Urothelium cell line (cell line): ENCODE results near the gene DNM3.
"Not testable (repeated sequence)": the region's sequence is repeated elsewhere in the genome, so short reads cannot be mapped to it uniquely, and the experiment has no call there.

Source experiments
- DNase-seq: peaks from one replicate; pipeline ENCODE4 v3.0.0; 2011; ENCODE audit warnings: low spot score, mixed read lengths
- FAIRE-seq: peaks from 2 replicates; lab custom pipeline; 2011; peaks lifted over from hg19 to GRCh38; lab: Jason Lieb, UNC

DNM3 gene

DNA sequence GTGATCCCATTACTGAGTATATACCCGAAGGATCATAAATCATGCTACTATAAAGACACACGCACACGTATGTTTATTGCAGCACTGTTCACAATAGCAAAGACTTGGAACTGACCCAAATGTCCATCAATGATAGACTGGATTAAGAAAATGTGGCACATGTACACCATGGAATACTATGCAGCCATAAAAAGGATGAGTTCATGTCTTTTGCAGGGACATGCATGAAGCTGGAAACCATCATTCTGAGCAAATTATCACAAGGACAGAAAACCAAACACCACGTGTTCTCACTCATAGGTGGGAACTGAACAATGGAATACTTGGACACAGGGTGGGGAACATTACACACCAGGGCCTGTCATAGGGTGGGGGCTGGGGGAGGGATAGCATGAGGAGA, 466.2 kb downstream of the DNM3 start:
- not testable (repeated sequence) for FAIRE-seq, DNase-seq

DNA sequence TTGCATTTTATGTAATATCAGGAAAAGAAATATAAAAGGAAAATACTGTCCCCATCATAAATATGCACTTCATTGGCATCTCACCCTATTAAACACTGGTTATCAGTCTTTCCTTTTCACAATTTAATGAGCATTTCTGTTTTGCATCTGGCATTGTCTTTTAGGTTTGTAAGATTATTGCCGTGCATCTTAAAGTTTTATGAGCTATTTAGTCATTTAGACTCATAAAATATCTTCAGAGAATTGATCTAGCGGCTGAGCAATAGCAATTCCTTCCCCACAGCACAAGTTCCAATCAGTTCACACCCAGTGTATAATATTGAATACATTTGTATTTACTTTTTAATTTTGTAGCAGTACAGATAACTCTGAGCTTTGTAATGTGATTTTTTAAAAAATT, 466.8 kb downstream of the DNM3 start:
- FAIRE-seq (no peak), DNase-seq (no peak)

DNA sequence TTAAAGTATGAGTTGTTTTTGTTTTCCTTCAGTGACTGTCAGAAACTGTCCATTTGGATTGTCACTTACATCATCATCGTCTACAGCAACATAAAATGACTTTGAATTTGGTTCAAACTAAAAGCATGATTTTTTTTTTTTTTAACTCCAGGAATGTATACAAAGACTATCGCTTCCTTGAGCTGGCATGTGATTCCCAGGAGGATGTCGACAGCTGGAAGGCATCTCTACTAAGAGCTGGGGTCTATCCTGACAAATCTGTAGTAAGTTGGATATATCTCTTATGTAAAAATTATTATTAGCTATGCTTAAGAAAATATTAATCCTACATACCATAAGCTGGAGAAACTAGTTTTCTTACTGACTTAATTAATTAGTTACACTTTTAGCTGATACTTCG, 467.3 kb downstream of the DNM3 start:
- FAIRE-seq (no peak), DNase-seq (no peak)

DNA sequence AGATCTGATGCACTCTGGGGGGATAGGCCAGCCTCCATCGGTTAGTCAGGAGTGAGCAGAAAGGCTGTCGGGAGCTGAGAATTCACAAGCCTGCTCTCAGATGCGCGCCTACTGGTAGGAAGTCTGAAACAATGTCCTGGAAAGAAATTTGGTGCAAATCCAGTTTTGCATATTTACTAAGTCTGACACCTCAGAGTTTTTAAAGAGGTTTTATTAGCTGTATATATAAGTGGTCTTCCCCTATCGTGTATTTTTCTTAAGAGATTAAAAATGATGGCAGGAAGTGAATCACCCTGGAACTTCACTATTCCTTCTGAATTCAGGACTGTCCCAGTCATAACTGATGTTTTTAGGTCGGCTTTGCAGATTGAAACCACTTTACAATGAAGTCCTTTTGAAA, 479.4 kb downstream of the DNM3 start:
- DNase-seq (peak; percentile 34), FAIRE-seq (no peak)

DNA sequence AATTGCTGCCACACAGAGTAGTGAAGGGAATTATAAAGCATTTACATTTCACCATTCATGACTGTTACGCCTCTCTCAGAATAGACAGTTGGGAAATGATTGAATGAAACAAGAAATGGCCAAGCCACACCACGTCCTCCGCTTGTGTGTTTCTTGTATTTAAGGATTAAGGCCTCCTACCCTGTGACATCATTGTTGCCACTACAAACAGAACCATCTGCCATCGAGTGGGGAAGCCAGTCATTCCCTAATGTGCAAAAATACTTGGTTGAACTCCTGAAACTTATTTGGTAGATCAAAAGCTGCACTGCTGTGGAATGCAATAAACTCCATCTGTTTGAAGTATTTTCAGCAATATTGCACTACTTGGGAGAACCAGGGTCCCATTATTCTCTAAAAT, 480.2 kb downstream of the DNM3 start:
- peak; percentile 16 for DNase-seq
- FAIRE-seq = no peak

DNA sequence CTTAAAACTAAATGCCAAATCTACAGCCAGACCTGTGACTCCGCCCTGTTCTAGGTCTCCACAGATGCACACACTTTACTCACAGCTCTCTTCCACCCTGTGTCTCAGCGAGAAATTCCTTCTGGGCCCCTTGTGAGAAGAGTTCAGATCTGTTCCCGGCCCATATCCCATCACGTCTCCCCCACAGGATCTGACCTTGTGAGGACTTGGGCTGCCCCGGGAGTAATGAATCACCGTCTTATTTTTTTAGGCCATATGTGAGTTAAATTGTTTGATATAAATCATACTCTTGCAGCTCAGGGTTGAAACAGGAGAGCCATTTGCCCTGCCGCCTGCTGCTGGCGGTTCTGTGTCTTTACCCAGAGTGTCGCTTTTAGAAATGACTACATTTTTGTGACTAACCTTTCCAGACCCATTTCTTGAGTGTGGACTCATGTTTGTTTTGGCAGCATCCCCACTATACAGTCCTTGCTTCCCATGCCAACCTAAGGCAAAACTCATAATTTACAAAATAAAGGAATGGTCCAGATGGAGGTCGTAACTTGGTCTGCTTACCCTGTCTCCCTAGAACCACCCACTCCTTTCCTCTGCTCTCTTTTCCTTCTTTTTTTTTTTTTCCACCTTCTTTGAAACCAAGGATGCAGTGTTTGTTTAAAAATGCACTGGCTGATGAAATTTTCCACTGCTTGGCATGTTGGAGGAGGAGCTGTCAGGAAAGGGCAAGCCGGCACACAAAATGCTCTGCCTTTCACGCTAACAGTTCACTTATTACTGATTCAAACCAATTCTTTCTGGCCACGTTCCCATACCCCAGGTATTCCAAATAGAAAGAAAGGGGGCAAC, 481.1 kb downstream of the DNM3 start:
- FAIRE-seq (no peak), DNase-seq (peak; percentile 58)

DNA sequence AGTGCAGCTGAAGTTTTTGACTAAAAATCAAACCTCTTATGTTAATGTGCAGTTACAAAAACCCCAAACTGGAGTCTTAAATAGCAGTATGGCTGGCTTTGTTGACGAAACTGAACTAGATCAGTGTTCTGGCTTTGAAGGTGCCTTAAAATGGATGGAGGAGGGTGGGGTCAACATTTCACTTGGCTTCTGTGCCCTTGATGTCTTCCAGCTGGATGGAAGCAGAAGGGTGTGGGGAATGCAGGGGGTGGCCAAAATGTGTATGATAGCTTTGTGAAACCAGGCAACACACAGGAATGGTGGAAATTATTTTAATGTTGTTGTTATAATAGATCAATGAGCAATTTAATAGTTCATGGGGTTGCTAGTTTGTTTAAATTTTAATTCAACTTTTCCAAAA, 482.4 kb downstream of the DNM3 start:
- DNase-seq (no peak), FAIRE-seq (no peak)

DNA sequence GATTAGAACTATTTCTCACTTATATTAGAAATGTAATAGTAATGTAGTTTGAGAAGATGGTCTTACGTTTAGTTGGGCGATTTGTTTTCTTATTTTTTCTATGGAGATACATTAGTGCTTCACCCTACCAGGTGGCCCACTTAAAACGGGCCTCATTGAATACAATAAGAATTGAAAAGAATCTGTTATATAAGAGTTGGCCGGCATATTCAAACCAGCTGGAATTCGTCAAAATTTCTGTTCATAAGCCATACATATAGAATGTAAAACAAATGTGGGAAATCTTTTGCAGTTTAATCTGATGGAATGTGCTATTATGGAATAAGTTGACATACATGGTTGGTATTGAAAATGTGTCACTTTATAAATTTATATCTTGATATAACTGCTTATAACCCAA, 482.8 kb downstream of the DNM3 start:
- no peak for FAIRE-seq

DNA sequence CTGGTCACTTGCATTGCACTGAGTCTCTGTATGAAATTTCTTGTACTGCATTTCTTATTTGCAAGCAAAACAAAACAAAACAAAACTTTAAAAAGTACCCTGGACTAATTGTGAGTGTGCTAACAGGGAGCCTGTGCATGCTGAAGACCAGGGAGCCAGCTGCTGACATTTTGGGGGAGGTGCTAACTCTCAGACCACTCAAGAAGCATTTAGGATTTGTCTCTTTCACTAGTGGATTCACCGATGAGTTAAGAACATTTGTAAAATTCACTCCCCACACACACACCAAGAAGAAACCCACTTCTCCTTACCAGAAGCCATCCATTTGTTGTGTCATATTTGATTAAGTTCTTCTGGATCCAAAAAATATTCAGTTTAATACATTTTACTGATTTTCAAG, 483.5 kb downstream of the DNM3 start:
- DNase-seq = no peak
- no peak for FAIRE-seq

More for the DNA sequence above, 482.8 kb downstream of the DNM3 start:
- DNase-seq = no peak

DNA sequence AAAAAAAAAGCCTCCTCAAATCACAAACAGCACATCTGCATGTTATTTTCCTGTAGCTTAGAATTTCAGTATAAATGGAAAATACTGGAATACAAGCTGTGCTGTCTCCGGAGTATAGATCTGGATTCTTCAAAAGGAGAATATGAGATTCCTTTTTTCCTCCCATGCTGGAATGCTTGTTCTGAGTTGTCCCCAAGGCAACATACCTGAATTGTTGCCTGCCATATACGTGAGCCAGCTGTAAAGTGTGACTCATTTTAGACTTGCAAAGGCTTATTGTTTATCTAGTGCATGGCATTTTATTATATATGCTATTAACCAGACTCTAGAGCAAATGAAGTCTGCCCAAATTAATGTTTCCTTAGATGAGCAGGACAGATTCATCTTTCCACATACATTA, 484.2 kb downstream of the DNM3 start:
- FAIRE-seq (no peak), DNase-seq (peak; percentile 25)

DNA sequence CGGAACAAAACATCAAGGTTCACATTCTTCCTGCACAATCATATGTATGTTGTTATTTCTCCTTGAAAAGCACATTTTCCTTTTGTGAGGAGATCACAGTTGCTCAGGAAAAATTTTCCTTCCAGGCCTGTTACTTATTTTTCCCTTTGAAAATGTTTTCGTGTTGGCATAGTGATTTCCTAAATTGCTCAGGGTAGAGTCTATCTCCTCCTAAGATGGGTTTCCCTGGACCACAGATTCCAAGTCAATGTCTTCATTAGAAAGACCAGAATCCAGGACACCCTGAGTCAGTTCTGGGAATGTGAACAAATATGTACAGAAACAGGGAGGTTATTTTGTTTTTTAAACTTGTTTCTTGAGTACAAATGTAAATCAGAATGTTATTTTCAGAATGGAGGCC, 484.8 kb downstream of the DNM3 start:
- DNase-seq (no peak), FAIRE-seq (no peak)

DNA sequence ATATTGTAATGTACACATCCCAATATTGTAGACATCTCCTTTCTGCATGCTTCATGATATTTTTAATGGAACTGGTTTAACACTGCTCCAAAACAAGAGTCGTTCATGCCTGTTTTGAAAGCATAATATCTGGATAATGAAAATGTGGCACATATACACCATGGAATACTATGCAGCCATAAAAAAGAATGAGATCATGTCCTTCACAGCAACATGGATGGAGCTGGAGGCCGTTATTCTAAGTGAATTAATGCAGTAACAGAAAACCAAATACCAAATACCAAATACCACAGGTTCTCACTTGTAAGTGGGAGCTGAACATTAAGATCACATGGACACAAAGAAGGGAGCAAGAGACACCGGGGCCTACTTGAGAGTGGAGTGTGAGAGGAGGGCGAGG, 487.0 kb downstream of the DNM3 start:
- FAIRE-seq (no peak), DNase-seq (no peak)

DNA sequence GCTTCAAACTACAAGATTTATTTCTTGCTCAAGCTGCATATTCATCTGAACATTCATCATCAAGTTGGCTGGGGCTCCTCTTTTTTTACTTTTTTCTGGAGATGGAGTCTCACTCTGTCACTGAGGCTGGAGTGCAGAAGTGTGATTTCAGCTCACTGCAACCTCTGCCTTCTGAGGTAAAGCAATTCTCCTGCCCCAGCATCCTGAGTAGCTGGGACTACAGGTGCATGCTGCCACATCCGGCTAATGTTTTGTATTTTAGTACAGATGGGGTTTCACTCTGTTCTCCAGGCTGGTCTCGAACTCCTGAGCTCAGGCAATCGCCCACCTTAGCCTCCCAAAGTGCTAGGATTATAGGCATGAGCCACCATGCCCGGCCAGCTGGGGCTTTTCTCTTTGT, 490.9 kb downstream of the DNM3 start:
- DNase-seq (no peak), FAIRE-seq (no peak)

DNA sequence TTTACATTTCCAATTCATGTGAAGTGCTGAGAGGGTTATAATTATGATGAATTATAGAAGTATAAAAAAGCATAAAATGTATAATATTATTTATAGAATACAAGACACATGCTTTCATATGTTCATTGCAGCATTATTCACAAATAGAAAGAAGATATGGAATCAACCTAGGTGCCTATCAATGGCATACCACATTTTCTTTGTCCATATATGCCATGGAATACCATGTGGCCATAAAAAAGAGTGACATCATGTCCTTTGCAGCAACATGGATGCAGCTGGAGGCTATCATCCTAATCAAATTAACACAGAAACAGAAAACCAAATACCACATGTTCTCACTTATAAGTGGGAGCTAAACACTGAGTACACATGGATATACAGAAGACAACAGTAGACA, 494.1 kb downstream of the DNM3 start:
- no peak for FAIRE-seq
- no peak for DNase-seq

DNA sequence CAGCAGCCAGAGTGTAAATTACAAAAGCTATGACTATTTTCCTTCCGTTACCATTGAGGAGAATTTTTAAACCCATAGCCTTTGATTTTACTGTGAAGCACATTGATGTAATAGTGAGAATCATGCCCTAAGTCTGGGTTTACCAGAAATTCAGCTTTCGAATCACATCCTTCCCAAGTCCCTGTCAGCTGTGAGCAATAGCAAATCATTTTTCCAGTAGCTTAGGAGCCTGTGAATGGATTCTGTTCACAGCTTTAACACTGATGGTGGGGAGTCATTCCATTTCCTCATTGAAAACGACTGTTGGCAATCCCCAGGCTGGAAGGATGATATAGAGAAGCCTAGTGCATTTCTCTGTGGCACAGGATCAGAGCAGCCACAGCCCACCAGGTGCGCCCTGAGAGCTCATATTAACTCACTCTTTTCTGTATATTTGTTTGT, 497.0 kb downstream of the DNM3 start:
- DNase-seq (no peak), FAIRE-seq (no peak)

DNA sequence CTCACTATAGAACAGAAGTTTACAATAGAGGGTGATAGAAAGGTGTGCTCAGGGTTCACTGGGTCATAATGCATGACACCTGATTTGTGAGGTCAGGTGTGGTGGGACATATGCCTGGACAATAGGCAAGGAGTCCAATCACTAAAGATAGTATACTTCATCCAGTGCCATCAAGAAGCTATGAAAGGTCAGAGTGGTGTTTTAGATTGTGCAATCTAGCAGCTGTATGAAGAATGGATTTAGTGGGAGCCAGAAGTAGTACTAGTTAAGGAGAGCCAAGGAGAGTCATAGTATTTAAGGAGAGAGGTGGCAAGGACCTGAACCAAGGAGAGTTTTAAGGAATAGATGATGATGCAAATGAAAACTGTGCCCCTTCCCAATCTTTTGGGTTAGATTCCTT, 498.5 kb downstream of the DNM3 start:
- DNase-seq (no peak), FAIRE-seq (no peak)

DNA sequence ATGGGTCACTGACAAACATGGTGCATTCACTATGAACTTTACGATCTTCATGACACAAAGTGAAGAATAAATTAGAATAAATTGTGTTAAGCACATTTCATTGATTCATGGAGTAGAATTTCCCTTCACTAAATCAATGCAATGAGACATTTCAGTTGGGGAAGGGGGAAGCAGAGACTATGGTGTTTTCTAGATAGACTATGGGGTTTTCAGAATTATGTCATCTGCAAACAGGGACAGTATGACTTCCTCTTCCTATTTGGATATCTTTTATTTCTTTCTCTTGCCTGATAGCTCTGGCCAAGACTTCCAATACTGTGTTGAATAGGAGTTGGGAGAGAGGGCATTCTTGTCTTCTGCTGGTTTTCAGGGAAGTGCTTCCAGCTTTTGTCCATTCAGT, 499.2 kb downstream of the DNM3 start:
- FAIRE-seq (no peak), DNase-seq (no peak)

DNA sequence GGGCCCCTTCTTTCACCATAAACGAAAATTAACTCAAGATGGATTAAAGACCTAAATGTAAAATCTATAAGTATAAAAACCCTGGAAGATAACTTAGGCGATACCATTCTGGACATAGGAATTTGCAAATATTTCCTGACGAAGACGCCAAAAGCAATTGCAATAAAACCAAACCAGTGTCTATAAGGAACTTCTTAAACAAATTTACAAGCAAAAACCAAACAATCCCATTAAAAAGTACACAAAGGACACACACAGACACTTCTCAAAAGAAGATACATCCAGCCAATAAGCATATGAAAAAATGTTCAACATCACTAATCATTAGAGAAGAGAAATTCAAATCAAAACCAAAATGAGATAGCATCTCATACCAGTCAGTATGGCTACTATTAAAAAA, 500.4 kb downstream of the DNM3 start:
- DNase-seq (no peak), FAIRE-seq (no peak)

DNA sequence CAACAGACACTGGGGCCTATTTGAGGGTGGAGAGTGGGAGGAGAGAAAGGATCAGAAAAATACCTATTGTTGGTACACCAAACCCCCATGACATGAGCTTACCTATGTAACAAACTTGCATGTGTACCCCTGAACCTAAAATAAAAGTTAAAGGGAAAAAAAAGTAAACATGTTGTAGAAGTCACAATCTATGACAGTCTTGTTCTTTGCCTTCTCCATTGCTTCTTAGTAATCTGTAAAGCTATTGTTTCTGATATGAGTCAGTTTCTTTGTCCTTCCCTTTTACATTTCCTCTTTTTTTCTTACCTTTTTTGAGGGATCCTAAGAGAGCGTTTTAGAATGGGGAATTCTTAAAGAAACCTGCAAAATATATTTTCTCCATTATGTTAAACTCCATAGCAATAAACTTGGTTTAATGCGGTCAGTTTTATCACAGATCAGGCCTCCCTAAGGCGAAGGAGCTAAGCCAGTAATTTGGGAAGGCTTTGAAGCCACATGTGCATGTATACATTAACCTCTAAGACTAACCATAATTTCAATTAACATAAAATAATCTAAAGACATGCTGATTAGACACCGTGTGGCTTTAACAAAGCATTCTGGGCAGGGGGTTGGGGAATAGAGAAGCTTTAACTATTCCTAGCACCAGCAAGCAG, 501.4 kb downstream of the DNM3 start:
- no peak for FAIRE-seq
- no peak for DNase-seq

DNA sequence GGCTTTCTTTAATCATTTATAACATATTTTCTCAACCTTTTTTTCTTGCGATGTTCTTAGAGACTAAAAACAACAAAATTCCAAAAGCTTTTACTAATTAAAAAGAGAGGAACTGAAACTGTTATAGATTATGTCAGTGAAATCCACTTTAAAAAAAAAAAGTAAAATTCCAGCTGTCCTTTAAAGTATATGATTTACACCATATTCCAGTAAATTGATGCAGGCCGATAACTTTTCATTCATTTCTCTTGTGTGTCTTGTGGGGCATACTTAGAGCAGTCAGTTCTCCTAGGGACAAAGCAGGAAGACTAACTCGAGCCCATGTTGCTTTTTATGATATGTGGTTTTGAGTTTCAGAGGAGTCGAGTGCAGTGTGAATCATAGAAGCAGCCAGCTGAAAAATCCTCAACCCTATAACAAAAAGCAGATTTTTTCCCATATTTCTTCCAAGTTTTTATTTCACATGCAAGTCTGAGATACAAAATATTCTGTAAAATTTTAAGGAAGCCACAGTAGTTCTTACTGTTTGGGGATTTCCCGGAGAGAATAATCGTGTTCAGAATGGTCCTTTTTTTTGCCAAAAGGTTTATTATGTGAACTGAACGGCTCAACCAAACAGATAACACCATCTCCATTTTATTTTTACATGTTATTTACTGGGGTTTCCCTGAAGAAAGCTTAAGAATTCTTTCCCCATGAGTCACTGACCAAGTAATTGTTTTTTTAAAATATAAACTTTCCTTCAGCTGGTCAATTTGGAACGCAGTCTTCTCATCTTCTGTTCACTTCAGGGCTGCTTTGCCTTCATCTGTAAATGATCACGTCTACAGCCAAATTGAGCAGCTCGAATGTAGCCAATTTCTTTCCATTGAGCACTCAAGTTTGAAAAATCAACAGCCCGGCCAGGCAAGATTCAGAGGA, 502.2 kb downstream of the DNM3 start:
- FAIRE-seq (no peak), DNase-seq (no peak)

DNA sequence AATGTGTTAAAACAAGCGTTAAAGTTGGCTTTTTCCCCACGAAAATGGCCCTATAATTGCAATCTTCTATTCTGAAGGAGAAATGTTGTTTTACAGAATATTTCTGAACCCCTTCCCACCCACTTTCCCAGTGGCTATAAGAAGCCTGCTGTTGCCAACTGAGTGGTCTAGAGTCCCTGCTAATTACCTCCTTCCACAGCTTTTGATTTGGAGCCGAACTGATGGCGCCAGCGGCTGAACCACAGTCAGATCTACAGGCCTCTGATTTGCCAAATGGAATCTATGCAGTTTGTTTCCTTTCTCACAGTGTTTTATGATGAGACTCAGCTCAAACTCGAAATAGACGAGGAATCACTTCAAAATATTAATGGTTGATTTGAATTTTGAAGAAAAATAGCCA, 503.1 kb downstream of the DNM3 start:
- FAIRE-seq (no peak), DNase-seq (no peak)
